DND-41 (cell line): ENCODE results near the gene LAPTM4A.

Experiments
- EZH2 ChIP-seq: IDR thresholded peaks from 3 replicates; pipeline ENCODE4 v1.6.1; 2012; ENCODE audit warnings: borderline replicate concordance, low read depth, mild to moderate bottlenecking, moderate library complexity, low read length, inconsistent platforms; ENCODE audit not compliant: severe bottlenecking
- TF ChIP-seq, protein P1 (sequence below): IDR thresholded peaks from 2 replicates; pipeline ENCODE4 v1.5.1; 2012; ENCODE audit warnings: borderline replicate concordance, low read length, moderate library complexity, mild to moderate bottlenecking; ENCODE audit not compliant: poor library complexity, severe bottlenecking; ENCODE audit errors: extremely low read depth

DNA sequence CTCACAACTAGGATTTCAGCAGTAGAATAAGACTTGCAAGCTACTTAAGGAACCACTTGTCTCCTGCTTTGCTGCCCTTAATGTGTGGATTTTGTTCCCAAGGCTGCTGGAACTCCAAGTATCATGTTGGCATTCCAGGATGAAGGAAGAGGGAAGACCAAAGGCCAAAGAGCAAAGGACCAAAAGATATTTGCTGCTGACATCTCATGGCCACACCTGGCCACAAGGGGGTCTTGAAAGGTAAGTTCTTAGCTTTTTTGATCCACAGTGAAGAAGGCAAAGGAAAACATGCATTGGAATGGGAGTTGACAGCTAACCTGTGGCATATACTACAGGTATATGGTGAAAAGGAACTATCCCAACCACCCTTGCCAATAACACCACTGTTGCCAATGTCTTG lies 35.1 kb downstream of the LAPTM4A start:
- TF ChIP-seq, protein P1, sequence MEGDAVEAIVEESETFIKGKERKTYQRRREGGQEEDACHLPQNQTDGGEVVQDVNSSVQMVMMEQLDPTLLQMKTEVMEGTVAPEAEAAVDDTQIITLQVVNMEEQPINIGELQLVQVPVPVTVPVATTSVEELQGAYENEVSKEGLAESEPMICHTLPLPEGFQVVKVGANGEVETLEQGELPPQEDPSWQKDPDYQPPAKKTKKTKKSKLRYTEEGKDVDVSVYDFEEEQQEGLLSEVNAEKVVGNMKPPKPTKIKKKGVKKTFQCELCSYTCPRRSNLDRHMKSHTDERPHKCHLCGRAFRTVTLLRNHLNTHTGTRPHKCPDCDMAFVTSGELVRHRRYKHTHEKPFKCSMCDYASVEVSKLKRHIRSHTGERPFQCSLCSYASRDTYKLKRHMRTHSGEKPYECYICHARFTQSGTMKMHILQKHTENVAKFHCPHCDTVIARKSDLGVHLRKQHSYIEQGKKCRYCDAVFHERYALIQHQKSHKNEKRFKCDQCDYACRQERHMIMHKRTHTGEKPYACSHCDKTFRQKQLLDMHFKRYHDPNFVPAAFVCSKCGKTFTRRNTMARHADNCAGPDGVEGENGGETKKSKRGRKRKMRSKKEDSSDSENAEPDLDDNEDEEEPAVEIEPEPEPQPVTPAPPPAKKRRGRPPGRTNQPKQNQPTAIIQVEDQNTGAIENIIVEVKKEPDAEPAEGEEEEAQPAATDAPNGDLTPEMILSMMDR: peak; percentile 13
- TF ChIP-seq EZH2: no peak
